Measurements from ENCODE around the gene APP.
A peak's percentile ranks its signal among the peaks of the same experiment; 100 is the strongest.

APP gene

DNA sequence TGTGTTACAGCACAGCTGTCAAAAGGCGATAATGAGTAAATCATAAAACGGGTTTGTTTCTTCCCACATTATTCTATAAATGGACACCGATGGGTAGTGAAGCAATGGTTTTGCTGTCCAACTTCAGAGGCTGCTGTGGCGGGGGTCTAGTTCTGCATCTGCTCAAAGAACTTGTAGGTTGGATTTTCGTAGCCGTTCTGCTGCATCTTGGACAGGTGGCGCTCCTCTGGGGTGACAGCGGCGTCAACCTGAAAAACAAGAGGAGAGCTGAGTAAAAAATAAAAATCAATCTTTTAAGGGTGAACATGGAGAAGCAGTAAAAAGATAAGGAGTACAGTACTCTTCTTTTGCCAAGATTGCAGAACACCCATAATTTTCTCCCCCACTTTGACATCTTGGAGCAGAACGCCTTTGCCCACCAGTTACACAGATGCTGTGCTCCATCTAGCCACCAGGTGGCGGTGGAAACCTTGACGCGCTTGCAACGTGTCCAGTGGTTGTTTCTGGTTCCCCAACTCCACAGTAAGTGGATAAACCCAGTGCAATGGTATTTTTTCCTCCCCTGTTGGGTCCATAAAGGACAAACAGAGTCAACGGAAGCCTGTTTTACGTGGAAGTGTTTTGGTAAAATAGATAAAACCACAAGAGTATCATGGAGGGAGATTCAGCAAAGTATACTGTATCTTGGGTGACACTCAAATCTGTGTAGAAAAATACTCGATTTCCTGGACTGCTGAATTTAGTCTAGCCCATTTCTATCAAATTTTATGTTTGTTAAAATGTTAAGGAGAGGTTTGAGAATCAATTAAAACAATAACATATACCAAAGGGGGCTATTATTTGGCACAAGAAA lies 288.8 kb downstream of the APP start:
- H3K27me3 Mint-ChIP-seq (ENCODE audit: low read depth): no peaks in the 10 kb centered on the region

DNA sequence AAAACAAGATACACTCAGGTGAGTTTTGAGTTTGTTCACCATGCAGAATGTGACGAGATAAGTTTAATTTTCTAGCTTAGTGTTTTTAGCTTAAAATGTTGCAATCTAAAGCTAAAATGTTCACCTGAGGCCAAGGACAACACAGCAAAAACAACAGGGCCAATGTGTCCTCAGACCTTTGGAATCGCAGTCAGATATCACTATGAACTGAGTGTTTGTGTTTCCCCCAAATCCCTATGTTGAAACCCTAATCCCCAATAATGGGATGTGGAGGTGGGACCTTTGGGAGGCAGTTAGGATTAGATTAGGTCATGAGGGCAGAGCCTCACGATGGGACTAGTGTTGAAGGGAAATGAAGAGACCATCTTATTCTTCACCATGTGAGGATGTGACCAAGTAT lies 291.4 kb downstream of the APP start:
- peaks cover 4% of the 10 kb centered on the region for H3K4me1 Mint-ChIP-seq
- no peaks in the 10 kb centered on the region for H3K27me3 Mint-ChIP-seq (ENCODE audit: low read depth)
- no peak overlapping the region for H3K4me3 Mint-ChIP-seq
- TF ChIP-seq, protein P1, sequence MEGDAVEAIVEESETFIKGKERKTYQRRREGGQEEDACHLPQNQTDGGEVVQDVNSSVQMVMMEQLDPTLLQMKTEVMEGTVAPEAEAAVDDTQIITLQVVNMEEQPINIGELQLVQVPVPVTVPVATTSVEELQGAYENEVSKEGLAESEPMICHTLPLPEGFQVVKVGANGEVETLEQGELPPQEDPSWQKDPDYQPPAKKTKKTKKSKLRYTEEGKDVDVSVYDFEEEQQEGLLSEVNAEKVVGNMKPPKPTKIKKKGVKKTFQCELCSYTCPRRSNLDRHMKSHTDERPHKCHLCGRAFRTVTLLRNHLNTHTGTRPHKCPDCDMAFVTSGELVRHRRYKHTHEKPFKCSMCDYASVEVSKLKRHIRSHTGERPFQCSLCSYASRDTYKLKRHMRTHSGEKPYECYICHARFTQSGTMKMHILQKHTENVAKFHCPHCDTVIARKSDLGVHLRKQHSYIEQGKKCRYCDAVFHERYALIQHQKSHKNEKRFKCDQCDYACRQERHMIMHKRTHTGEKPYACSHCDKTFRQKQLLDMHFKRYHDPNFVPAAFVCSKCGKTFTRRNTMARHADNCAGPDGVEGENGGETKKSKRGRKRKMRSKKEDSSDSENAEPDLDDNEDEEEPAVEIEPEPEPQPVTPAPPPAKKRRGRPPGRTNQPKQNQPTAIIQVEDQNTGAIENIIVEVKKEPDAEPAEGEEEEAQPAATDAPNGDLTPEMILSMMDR (IDR thresholded peaks at IDR 0.05; ENCODE audit: unreplicated experiment in 3 of 3): no peak
- no peaks in the 10 kb centered on the region for H3K9me3 Mint-ChIP-seq
- peak overlapping the region in 1 of 3 experiments; percentile 82 for H3K27ac Mint-ChIP-seq
- H3K36me3 Mint-ChIP-seq (ENCODE audit: low read depth): peaks cover 57% of the 10 kb centered on the region

More for the DNA sequence above, 288.8 kb downstream of the APP start:
- TF ChIP-seq, protein P1 (IDR thresholded peaks at IDR 0.05; ENCODE audit: unreplicated experiment in 3 of 3): peak; percentile 87 to 93 (median 91)
- H3K27ac Mint-ChIP-seq: peak overlapping the region; percentile 13 to 61 (median 27)
- H3K4me3 Mint-ChIP-seq: no peak overlapping the region
- H3K36me3 Mint-ChIP-seq (ENCODE audit: low read depth): peaks cover 70% of the 10 kb centered on the region
- no peaks in the 10 kb centered on the region for H3K9me3 Mint-ChIP-seq
- H3K4me1 Mint-ChIP-seq: peaks cover 11% of the 10 kb centered on the region

DNA sequence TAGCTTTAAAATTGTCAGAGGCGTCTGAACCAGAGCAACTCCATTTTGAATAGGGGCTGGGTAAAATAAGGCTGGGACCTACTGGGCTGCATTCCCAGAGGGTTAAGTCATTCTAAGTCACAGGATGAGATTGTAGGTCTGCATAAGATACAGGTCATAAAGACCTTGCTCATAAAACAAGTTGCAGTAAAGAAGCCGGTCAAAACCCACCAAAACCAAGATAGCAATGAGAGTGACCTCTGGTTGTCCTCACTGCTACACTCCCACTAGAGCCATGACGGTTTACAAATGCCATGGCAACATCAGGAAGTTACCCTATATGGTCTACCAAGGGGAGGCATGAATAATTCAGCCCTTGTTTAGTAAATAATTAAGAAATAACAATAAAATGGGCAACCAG lies 292.2 kb downstream of the APP start:
- Mint-ChIP-seq H3K27ac (peak overlapping the region in 1 of 3 experiments; percentile 82), H3K36me3 (ENCODE audit: low read depth) (peaks cover 53% of the 10 kb centered on the region), H3K4me3 (no peak overlapping the region), H3K27me3 (ENCODE audit: low read depth) (no peaks in the 10 kb centered on the region), H3K9me3 (no peaks in the 10 kb centered on the region), H3K4me1 (peaks cover 4% of the 10 kb centered on the region)
- TF ChIP-seq, protein P1 (IDR thresholded peaks at IDR 0.05; ENCODE audit: unreplicated experiment in 3 of 3): no peak

DNA sequence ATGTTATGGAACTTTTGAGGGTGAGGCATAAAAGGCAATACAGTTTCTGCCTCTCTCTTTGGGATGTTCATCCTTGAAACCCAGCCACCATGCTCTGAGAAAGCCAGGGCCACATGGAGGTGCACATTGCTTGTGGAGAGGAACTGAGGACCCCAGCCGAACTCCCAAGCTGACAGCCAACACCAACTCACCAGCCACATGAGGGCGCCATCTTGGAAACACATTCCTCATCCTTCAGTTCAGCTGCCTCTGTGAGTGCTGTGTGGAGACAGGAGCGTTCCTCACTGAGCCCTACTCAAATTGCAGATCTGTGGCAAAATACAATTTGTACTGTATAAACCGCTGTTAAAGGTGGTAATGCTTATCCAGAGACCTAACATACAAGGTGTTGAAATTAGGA lies 298.3 kb downstream of the APP start:
- H3K27ac Mint-ChIP-seq: no peak overlapping the region
- TF ChIP-seq, protein P1 (IDR thresholded peaks at IDR 0.05; ENCODE audit: unreplicated experiment in 3 of 3): no peak
- H3K9me3 Mint-ChIP-seq: no peaks in the 10 kb centered on the region
- H3K27me3 Mint-ChIP-seq (ENCODE audit: low read depth): no peaks in the 10 kb centered on the region
- no peaks in the 10 kb centered on the region for H3K4me1 Mint-ChIP-seq
- no peak overlapping the region for H3K4me3 Mint-ChIP-seq
- peaks cover 16% of the 10 kb centered on the region for H3K36me3 Mint-ChIP-seq (ENCODE audit: low read depth)

DNA sequence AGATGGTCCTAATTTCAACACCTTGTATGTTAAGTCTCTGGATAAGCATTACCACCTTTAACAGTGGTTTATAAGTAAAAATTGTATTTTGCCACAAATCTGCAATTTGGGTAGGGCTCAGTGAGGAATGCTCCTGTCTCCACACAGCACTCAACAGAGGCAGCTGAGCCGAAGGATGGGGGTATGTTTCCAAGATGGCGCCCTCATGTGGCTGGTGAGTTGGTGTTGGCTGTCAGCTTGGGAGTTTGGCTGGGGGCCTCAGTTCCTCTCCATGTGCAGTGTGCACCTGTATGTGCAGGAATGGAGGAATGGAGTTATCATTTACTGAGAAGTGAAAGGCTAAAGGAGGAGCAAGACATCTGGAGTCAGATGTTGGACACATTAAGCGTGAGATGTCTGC lies 299.0 kb downstream of the APP start:
- TF ChIP-seq, protein P1 (IDR thresholded peaks at IDR 0.05; ENCODE audit: unreplicated experiment in 3 of 3): no peak
- Mint-ChIP-seq H3K27me3 (ENCODE audit: low read depth) (no peaks in the 10 kb centered on the region), H3K4me1 (no peaks in the 10 kb centered on the region), H3K9me3 (no peaks in the 10 kb centered on the region), H3K27ac (no peak overlapping the region), H3K36me3 (ENCODE audit: low read depth) (peaks cover 13% of the 10 kb centered on the region), H3K4me3 (no peak overlapping the region)

DNA sequence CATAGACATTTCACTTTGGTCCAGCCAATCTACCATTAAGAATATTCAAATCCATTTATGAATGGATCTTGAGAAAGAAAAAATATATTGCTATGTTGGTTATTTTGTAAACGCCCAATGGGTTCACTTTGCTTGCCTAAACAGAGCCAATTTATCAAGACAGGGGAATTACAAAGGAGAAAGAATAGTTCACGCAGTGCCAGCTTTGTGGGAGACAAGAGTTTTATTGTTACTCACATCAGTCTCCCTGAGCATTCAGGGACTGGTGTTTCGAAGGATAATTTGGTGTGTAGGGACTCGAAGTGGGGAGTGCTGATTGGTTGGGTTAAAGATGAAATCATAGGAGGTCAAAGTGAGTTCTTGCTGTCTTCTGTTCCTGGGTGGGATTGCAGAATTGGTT lies 300.5 kb downstream of the APP start:
- no peaks in the 10 kb centered on the region for H3K4me1 Mint-ChIP-seq
- no peaks in the 10 kb centered on the region for H3K27me3 Mint-ChIP-seq (ENCODE audit: low read depth)
- H3K4me3 Mint-ChIP-seq: no peak overlapping the region
- peaks cover 12% of the 10 kb centered on the region for H3K36me3 Mint-ChIP-seq (ENCODE audit: low read depth)
- TF ChIP-seq, protein P1 (IDR thresholded peaks at IDR 0.05; ENCODE audit: unreplicated experiment in 3 of 3): no peak
- H3K9me3 Mint-ChIP-seq: no peaks in the 10 kb centered on the region
- no peak overlapping the region for H3K27ac Mint-ChIP-seq

Data from nephron (organoid).